ENCODE results near the gene EFNA5.
"Not testable (repeated sequence)": the region's sequence is repeated elsewhere in the genome, so short reads cannot be mapped to it uniquely, and the experiment has no call there.

Gene EFNA5

GRCh38 chr5:107373549-107374263 is 297.0 kb downstream of the EFNA5 start:
- no peak for DNase-seq
- in situ Hi-C loops (cut with MboI; ENCODE audit: low pct_unique_long_range_greater_than_20kb, low sequenced_read_pairs), result no loop called here

GRCh38 chr5:107372723-107373450 is 297.9 kb downstream of the EFNA5 start:
- in situ Hi-C loops (cut with MboI; ENCODE audit: low pct_unique_long_range_greater_than_20kb, low sequenced_read_pairs), result no loop called here

DNA sequence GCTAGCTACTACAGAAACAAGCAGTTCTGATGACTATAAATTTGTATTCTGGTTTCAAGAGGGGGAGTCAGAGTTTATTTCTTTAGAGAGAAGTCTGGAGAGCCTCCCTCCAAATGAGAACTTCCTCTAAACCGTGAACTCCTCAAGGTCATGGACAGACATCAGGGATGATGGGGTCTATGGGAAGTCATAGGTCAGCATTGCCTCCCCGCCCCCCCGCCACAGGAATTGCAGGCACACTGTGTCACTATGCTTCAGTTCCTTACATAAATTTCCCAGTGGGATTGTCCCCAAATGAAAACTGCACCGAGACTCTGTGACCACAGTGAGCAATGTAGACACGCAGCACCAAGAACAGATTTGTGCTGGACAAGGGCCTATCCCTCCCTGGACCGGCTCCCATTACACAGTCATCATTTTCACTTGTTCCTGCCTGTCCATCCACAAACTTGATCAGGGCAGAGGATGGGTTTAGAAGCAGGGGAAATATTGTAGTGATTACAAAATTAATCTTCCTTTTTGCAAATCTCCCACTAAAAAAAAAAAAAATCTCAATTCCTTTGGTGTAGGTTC is 300.3 kb downstream of the EFNA5 start:
- DNase-seq, result no peak
- in situ Hi-C loops (cut with MboI; ENCODE audit: low pct_unique_long_range_greater_than_20kb, low sequenced_read_pairs), result no loop called here

More at GRCh38 chr5:107372723-107373450, 297.9 kb downstream of the EFNA5 start:
- no peak for DNase-seq

- in situ Hi-C loops (cut with MboI; ENCODE audit: low pct_unique_long_range_greater_than_20kb, low sequenced_read_pairs), result no loop called here
- no peak for DNase-seq
Observed at GRCh38 chr5:107369622-107370021, 301.1 kb downstream of the EFNA5 start.

DNA sequence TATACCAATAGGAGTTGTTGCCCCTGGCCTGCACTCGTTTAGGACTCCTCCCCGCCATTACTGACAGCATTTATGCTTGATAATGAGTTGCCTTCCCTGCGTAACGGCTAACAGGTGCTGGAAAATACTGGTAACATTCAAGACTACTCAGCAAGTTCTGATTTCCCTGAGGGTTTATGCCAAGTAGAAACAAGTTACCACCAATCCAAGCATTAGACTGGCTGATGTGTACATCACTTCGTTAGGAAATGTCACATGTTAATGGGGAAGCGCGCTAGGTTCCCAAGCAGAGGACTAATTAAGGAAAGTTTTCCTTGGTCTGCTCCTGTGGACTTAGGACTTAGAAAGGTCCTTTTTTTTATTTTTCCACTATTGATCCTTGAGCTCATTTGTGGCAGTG is 302.1 kb downstream of the EFNA5 start:
- DNase-seq, result no peak
- in situ Hi-C loops (cut with MboI; ENCODE audit: low pct_unique_long_range_greater_than_20kb, low sequenced_read_pairs), result no loop called here

- in situ Hi-C loops (cut with MboI; ENCODE audit: low pct_unique_long_range_greater_than_20kb, low sequenced_read_pairs), result no loop called here
- no peak for DNase-seq
Observed at GRCh38 chr5:107367939-107368338, 302.8 kb downstream of the EFNA5 start.

DNA sequence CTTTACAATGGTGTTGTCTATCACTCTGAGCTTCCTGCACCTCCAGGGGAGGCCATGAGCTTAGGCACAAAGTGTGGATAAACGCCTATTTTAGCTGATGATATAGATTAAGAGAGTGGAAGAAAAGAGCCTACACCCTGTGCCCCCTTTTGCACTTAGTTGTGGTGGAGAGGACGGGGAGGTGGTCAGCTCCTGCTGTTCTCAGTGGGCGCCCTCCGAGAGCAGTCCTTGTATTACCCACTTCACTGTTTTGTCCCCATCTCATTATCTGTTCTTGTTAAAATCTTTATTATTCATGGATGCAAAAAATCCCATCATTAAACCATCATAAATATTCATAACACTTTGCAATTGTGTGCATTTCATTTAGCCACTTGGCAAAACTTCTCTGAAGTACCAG is 303.3 kb downstream of the EFNA5 start:
- no peak for DNase-seq
- in situ Hi-C loops (cut with MboI; ENCODE audit: low pct_unique_long_range_greater_than_20kb, low sequenced_read_pairs), result no loop called here

DNA sequence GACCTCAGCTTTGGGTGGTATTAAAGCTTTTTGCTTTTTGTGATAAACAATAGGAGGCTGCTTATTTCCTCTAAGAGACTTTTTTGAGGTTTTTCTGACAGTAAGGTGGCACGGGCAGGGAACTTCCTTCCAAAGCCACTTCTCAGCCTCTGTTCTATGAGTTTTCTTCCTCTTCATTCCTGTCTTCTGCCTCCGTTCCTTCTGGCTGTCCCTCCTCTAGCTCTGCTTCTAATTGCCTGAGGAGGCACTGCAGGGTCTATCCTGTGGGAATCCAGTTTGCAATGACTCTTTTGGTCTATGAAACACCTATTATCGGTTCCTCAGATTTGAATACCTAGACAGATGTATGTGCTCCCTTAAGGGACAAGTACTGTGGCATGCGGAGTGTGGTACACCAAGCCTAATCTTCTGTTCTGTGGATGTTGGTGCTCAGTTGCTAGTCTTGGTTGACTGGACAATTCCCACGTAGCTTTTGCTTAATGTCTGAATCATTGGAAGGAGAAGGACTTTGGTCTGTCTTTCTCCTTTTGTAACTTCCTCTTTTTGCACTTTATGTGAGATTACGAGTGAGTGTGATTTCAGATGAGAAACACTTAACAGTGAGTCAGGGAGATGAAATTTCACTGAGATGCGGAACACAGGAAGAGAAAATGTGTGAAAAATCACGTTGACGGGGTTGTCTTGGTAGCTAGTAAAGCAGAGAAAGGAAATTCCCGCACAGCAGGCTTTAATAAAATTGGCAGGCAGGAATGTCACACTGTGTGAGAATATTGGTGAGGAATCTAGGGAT is 305.2 kb downstream of the EFNA5 start:
- in situ Hi-C loops (cut with MboI; ENCODE audit: low pct_unique_long_range_greater_than_20kb, low sequenced_read_pairs), result no loop called here
- DNase-seq, result peak; percentile 34

DNA sequence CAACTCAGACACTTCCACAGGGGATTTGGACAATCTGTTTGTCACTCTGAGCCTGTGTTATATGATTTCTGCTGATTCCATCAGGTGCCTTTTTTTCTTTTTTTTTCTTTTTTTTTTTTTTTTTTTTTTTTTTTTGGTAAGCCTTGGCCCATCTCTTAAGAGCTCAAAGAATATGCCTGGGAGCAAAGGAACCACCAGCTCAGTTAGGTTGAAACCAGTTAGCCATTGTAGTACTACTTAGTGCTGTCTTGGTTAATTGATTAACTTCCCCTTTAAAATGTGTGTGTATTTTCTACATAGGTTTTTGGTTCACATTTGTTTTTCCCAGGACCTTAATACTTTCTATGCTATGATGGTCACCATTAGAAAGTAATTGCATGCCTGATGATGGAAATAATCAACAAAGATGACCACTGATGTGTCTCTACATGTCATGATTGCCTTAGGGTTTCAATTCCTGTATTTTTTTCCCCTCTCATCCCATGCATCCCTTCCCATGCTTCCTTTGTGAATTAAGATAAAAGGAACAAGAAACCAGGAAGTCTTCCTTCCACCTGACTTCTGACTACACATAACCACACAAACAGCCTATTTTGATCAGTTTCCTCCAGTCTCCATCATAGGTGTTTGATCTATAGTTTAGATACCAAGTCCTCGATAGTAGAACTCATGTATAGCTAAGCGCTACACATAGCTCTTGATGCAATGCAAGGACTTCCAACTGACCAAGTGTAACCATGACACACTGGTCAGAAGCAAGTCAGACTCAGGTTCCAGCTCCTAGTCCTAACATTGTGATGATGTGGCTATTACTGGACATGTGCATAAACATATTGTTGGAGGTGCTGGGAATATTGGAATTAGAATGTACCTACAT is 306.1 kb downstream of the EFNA5 start:
- in situ Hi-C loops (cut with MboI; ENCODE audit: low pct_unique_long_range_greater_than_20kb, low sequenced_read_pairs), result no loop called here

GRCh38 chr5:107363768-107364167 is 307.0 kb downstream of the EFNA5 start:
- in situ Hi-C loops (cut with MboI; ENCODE audit: low pct_unique_long_range_greater_than_20kb, low sequenced_read_pairs), result no loop called here
- DNase-seq, result no peak

More for the DNA sequence above, 306.1 kb downstream of the EFNA5 start:
- DNase-seq, result no peak

- no peak for DNase-seq
- in situ Hi-C loops (cut with MboI; ENCODE audit: low pct_unique_long_range_greater_than_20kb, low sequenced_read_pairs), result no loop called here
Observed at GRCh38 chr5:107361945-107362344, 308.8 kb downstream of the EFNA5 start.

DNA sequence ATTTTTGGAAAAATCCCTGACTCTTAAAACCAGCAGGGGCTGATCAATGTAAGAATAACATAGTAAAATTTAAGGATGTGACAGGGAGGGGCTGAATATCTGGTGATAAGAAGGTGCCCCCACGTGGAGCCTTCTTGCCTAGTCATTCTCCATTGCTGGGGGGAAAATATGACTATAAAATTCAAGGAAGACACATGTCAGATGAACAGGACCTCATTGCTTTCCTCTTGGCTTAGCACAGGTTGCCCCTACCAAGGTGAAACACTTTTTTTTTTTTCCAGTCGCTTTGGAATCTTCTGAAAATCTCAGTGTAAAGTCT is 310.9 kb downstream of the EFNA5 start:
- in situ Hi-C loops (cut with MboI; ENCODE audit: low pct_unique_long_range_greater_than_20kb, low sequenced_read_pairs), result no loop called here
- no peak for DNase-seq

GRCh38 chr5:107359033-107359915 is 311.5 kb downstream of the EFNA5 start:
- no peak for DNase-seq
- in situ Hi-C loops (cut with MboI; ENCODE audit: low pct_unique_long_range_greater_than_20kb, low sequenced_read_pairs), result no loop called here

DNA sequence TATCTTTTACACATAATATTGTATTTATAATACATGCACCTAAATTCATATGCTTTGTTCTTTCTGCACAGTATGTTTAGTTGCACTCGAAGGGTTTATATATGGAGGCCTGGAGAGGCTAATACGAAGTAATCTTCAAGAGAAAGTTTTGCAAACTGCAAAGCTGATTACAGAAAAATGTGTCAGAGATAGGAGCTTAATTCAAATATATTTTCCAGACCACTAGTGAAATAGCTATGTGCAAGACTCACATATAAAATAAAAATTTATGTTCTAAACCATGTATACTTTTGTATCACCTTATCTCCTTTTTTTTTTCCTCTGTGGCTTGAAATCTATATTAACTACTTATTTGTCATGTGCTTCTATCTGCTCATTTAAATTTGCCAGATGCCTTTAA is 313.8 kb downstream of the EFNA5 start:
- in situ Hi-C loops (cut with MboI; ENCODE audit: low pct_unique_long_range_greater_than_20kb, low sequenced_read_pairs), result no loop called here
- DNase-seq, result no peak

GRCh38 chr5:107352576-107352975 is 318.2 kb downstream of the EFNA5 start:
- in situ Hi-C loops (cut with MboI; ENCODE audit: low pct_unique_long_range_greater_than_20kb, low sequenced_read_pairs), result no loop called here

DNA sequence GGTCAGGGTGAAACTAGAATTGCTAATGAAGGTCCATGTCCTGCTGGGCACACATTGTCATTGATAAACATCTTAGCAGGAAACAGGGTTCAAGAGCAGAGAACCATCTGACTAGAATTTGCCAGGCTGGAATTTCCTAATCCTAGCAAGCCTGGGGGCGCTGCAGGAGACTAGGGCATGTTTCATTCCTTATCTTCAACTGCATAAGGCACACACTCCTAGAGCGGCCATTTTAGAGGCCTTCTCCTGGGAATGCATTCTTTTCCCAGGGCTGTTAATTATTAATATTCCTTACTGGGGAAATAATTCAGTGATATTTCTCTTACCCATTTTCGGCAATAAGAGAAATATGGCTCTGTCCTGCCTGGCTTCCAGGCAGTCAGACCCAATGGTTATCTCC is 324.2 kb downstream of the EFNA5 start:
- DNase-seq; in situ Hi-C loops (cut with MboI; ENCODE audit: low pct_unique_long_range_greater_than_20kb, low sequenced_read_pairs): not testable (repeated sequence)

More at GRCh38 chr5:107352576-107352975, 318.2 kb downstream of the EFNA5 start:
- DNase-seq, result no peak

GRCh38 chr5:107342371-107342770 is 328.4 kb downstream of the EFNA5 start:
- in situ Hi-C loops (cut with MboI; ENCODE audit: low pct_unique_long_range_greater_than_20kb, low sequenced_read_pairs), result no loop called here
- no peak for DNase-seq

All from KBM-7 (cell line).